Measurements from ENCODE around the gene HACD1.

The HACD1 gene

DNA sequence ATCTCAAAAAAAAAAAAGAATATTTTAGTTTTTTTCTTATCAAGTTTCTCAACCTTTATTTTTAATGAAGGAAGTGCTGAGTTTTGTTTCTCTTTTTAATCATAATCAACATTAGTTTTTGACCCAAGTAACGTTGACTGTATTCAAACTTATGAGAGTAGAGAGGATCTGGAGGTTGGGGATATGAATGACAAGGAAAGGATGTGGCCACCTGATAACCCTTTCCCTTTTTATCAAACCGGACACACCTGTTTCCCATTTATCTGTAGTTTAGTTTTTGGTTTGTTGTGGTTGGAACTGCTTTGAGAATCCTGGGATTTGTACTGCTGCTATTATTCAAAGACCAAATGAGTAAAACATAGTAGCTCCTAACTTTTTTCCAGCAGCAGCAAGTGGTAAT, 38.6 kb downstream of the HACD1 start:
- no peak for DNase-seq

GRCh38 chr10:17576768-17577167, 40.4 kb downstream of the HACD1 start:
- no peak for DNase-seq

DNA sequence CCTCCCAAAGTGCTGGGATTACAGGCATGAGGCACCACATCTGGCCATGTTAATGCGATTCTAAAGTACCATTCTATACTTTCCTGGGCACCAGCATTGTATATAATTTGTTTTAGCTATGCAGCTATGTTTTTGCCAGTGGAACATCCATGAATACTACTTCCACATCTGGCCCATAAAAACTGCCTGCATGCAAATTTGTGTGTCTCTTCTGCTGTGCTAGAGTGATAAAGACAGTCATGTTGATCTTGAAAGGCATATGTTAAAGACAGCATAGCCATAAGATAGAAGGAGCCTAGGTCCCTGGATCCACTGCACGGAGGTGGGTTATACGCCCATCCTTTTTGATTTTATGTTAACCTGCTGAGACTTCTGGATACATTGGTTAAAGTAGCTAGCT, 52.3 kb downstream of the HACD1 start:
- DNase-seq = no peak

DNA sequence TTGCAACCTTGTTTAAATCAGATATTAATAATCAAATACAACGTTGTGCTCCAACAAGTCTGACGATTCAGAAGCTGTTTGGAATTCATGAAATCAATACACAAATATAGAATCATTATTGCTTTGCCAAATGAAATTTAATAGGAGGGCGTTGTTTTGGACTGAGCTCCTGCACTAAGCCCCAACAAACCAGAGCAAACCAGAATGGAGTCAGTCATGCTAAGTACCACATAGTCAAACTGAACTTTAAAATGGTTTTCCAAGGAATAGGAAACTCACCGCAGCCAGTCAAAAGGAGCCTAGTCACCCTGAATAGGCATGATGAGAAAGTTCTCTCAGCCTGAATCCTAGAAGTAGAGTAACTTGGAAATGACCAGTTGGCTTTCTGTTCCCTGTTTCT, 53.7 kb downstream of the HACD1 start:
- DNase-seq = no peak

DNA sequence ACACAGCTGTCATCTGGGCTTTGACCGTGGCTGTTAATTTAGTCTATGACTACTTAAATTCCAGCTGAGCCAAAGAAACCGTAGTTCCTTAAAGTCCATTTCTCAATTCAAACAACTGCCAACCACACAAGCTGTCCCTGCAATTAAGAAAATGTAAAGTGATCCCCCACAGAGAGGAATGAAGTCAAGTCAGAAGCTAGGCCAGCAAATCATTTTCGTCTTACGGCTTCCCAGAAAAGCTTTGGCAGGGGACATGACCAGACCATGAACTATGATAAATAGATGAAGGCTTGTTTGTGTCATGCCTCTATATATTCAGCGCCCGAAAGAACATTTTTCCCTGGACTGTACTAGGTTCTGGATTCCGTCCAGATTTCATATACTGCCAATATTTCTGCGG, 54.6 kb downstream of the HACD1 start:
- no peak for DNase-seq

DNA sequence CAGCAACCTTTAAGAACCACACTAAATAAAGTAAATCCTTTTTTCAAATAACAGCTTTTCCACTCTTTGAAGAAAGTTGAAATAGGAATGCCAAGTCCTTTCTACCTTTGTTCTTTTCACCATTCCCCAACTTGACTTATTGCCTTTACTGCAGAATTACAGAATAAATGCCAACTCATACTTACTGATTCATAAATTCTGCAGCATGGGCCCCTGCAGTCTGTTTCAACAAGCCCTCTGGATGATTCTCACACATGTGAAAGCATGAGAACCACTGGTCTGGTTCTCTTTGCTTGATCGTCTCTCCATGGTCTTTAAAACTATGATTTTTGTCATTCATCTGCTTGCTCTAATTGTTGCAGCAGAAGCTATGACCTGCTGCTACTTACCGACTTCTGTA, 56.1 kb downstream of the HACD1 start:
- no peak for DNase-seq

- no peak for DNase-seq
Observed at GRCh38 chr10:17557459-17557858, 59.7 kb downstream of the HACD1 start.

DNA sequence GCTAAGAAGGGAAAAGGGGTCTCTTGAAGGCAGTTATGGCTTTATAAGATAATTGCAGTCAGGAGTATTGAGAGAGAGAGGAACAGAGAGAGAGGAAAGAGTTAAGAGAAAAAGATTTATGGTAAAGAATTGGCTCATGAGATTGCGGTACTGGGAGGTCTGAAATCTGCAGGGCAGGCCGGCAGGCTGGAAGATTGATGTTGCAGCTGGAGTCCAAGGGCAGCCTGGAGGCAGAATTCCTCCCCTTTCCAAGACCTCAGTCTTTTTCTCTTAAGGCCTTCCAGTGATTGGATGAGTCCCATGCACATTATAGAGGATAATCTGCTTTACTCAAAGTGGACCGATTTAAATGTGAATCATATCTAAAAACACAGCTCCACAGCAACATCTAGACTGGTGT, 68.4 kb downstream of the HACD1 start:
- DNase-seq = no peak

- no peak for DNase-seq
Observed at GRCh38 chr10:17548162-17548561, 69.0 kb downstream of the HACD1 start.

DNA sequence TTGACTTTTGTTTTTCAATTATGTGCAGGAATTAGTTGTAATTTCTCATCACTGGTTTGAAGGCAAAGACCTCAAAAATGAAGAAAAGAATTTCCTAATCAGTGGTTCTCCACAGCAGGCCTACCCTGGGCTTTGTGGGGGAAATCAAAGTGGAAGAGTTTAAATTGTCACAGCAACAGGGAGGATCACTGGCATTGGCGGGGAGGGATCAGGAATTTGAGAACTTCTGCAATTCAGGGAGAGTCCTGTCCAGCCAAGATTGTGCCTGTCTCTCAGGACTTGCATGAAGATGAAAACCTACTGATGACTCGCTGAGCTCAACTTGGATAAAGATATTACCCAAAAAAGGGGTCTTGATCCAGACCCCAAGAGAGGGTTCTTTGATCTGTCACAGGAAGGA, 70.1 kb downstream of the HACD1 start:
- no peak for DNase-seq

GRCh38 chr10:17544465-17544864, 72.7 kb downstream of the HACD1 start:
- no peak for DNase-seq
